ENCODE data around the gene ARHGEF10L.

Gene ARHGEF10L

GRCh38 chr1:17550729-17551584 lies 11.5 kb downstream of the ARHGEF10L start:
- no peak for DNase-seq

- no peak for DNase-seq
These were observed 12.3 kb downstream of the ARHGEF10L start for GRCh38 chr1:17551755-17552234.

GRCh38 chr1:17553975-17554700 lies 14.6 kb downstream of the ARHGEF10L start:
- no peak for DNase-seq

- no peak for DNase-seq
These were observed 15.5 kb downstream of the ARHGEF10L start for GRCh38 chr1:17554954-17555353.

- DNase-seq = no peak
These were observed 18.5 kb downstream of the ARHGEF10L start for GRCh38 chr1:17557986-17558385.

GRCh38 chr1:17558541-17558940 lies 19.0 kb downstream of the ARHGEF10L start:
- DNase-seq = no peak

- no peak for DNase-seq
These were observed 19.6 kb downstream of the ARHGEF10L start for GRCh38 chr1:17558954-17559614.

- no peak for DNase-seq
These were observed 20.3 kb downstream of the ARHGEF10L start for GRCh38 chr1:17559615-17560419.

- DNase-seq = no peak
These were observed 21.7 kb downstream of the ARHGEF10L start for GRCh38 chr1:17561247-17561548.

GRCh38 chr1:17561561-17561985 lies 22.1 kb downstream of the ARHGEF10L start:
- DNase-seq = no peak

- DNase-seq = no peak
These were observed 22.9 kb downstream of the ARHGEF10L start for GRCh38 chr1:17562375-17562774.

GRCh38 chr1:17563494-17564281 lies 24.2 kb downstream of the ARHGEF10L start:
- no peak for DNase-seq

- no peak for DNase-seq
These were observed 25.2 kb downstream of the ARHGEF10L start for GRCh38 chr1:17564458-17565393.

GRCh38 chr1:17565461-17566252 lies 26.2 kb downstream of the ARHGEF10L start:
- DNase-seq = no peak

- no peak for DNase-seq
These were observed 26.9 kb downstream of the ARHGEF10L start for GRCh38 chr1:17566417-17566816.

- DNase-seq = no peak
These were observed 27.4 kb downstream of the ARHGEF10L start for GRCh38 chr1:17566892-17567291.

GRCh38 chr1:17567582-17567981 lies 28.1 kb downstream of the ARHGEF10L start:
- DNase-seq = no peak

- no peak for DNase-seq
These were observed 28.8 kb downstream of the ARHGEF10L start for GRCh38 chr1:17568014-17568900.
